DND-41 (cell line): ENCODE measurements around the gene FAM228B.

Source experiments
- EZH2 ChIP-seq: IDR thresholded peaks from 3 replicates; pipeline ENCODE4 v1.6.1; 2012; ENCODE audit warnings: borderline replicate concordance, low read depth, mild to moderate bottlenecking, moderate library complexity, low read length, inconsistent platforms; ENCODE audit not compliant: severe bottlenecking
- TF ChIP-seq, protein P1 (sequence below): IDR thresholded peaks from 2 replicates; pipeline ENCODE4 v1.5.1; 2012; ENCODE audit warnings: borderline replicate concordance, low read length, moderate library complexity, mild to moderate bottlenecking; ENCODE audit not compliant: poor library complexity, severe bottlenecking; ENCODE audit errors: extremely low read depth

DNA sequence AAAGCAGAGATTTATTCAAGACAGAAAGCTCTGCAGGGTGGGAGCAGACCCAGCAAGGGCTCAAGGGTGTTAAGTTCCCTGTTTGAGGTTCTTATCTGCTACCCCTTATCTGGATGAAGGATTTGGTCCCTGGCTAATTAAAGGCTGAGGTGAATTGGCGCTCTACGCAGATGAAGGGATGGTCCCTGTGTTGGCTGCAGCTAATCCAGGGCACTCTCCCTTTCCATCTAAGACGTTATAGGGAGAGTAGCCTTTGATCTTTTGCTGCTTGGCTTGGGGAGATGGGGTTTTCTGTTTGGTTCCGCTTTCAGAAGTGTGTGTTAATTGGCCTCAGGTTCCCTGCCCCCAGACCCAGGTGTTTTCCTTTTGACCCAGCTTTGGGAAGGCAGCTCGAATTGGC, 68.6 kb downstream of the FAM228B start:
- TF ChIP-seq, protein P1, sequence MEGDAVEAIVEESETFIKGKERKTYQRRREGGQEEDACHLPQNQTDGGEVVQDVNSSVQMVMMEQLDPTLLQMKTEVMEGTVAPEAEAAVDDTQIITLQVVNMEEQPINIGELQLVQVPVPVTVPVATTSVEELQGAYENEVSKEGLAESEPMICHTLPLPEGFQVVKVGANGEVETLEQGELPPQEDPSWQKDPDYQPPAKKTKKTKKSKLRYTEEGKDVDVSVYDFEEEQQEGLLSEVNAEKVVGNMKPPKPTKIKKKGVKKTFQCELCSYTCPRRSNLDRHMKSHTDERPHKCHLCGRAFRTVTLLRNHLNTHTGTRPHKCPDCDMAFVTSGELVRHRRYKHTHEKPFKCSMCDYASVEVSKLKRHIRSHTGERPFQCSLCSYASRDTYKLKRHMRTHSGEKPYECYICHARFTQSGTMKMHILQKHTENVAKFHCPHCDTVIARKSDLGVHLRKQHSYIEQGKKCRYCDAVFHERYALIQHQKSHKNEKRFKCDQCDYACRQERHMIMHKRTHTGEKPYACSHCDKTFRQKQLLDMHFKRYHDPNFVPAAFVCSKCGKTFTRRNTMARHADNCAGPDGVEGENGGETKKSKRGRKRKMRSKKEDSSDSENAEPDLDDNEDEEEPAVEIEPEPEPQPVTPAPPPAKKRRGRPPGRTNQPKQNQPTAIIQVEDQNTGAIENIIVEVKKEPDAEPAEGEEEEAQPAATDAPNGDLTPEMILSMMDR = no peak
- no peak for TF ChIP-seq EZH2
